Activated T-helper 1 cell treated with Interleukin-2 at 50 U/mL for 16 hours (primary cell): Measurements from ENCODE around the gene TECR.
"Not testable (repeated sequence)": the region's sequence is repeated elsewhere in the genome, so short reads cannot be mapped to it uniquely, and the experiment has no call there.

Experiments used
- DNase-seq: peaks from one replicate; pipeline ENCODE4 v3.0.0-alpha.2; 2020; ENCODE audit warnings: low read depth

TECR gene

GRCh38 chr19:14529254-14530004, at the start of gene TECR:
TSS of gene TECR (plus strand) at chr19:14529594. CDS start at chr19:14529697, 103 bp downstream.
- peak; percentile 99 for DNase-seq

GRCh38 chr19:14479975-14480699, 49.3 kb upstream of the TECR start:
- peak; percentile 60 for DNase-seq

- no peak for DNase-seq
Observed at GRCh38 chr19:14480700-14481079, 48.7 kb upstream of the TECR start.

GRCh38 chr19:14482172-14482941, 47.0 kb upstream of the TECR start:
- DNase-seq, result no peak

- DNase-seq, result no peak
Observed at GRCh38 chr19:14487370-14488125, 41.8 kb upstream of the TECR start.

- DNase-seq, result no peak
Observed at GRCh38 chr19:14492756-14493337, 36.5 kb upstream of the TECR start.

GRCh38 chr19:14494411-14494810, 35.0 kb upstream of the TECR start:
- DNase-seq, result no peak

- DNase-seq, result no peak
Observed at GRCh38 chr19:14494910-14495671, 34.3 kb upstream of the TECR start.

- no peak for DNase-seq
Observed at GRCh38 chr19:14495672-14496028, 33.7 kb upstream of the TECR start.

GRCh38 chr19:14496029-14496833, 33.2 kb upstream of the TECR start, which contains the start of gene GIPC1:
TSS of gene GIPC1 (minus strand) at chr19:14496127. CDS start at chr19:14482976, 13,151 bp downstream.
- DNase-seq, result peak; percentile 73

GRCh38 chr19:14496834-14497227, 32.6 kb upstream of the TECR start:
- DNase-seq, result no peak

GRCh38 chr19:14497228-14497921, 32.0 kb upstream of the TECR start:
- no peak for DNase-seq

- no peak for DNase-seq
Observed at GRCh38 chr19:14502334-14503092, 26.9 kb upstream of the TECR start.

- DNase-seq, result no peak
Observed at GRCh38 chr19:14503285-14503684, 26.1 kb upstream of the TECR start.

GRCh38 chr19:14504575-14504974, 24.8 kb upstream of the TECR start:
- not testable (repeated sequence) for DNase-seq

- DNase-seq, result peak; percentile 55
Observed at GRCh38 chr19:14505488-14506239, 23.7 kb upstream of the TECR start.

GRCh38 chr19:14507704-14508542, 21.5 kb upstream of the TECR start:
- DNase-seq, result no peak
